Measurements from ENCODE around the gene EPB41L4A.

GRCh38 chr5:112254303-112254702 lies 164.8 kb downstream of the EPB41L4A start:
- TF ChIP-seq, protein P1, sequence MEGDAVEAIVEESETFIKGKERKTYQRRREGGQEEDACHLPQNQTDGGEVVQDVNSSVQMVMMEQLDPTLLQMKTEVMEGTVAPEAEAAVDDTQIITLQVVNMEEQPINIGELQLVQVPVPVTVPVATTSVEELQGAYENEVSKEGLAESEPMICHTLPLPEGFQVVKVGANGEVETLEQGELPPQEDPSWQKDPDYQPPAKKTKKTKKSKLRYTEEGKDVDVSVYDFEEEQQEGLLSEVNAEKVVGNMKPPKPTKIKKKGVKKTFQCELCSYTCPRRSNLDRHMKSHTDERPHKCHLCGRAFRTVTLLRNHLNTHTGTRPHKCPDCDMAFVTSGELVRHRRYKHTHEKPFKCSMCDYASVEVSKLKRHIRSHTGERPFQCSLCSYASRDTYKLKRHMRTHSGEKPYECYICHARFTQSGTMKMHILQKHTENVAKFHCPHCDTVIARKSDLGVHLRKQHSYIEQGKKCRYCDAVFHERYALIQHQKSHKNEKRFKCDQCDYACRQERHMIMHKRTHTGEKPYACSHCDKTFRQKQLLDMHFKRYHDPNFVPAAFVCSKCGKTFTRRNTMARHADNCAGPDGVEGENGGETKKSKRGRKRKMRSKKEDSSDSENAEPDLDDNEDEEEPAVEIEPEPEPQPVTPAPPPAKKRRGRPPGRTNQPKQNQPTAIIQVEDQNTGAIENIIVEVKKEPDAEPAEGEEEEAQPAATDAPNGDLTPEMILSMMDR (IDR thresholded peaks at IDR 0.05) = no peak
- TF ChIP-seq POLR2A (IDR thresholded peaks at IDR 0.05) (no peak), POLR2AphosphoS5 (IDR thresholded peaks at IDR 0.05) (no peak), EP300 (IDR thresholded peaks at IDR 0.05) (no peak)
